ENCODE data around the gene RBM24.

RBM24 gene

GRCh38 chr6:17291778-17292177, 10.6 kb downstream of the RBM24 start:
- H3K27me3 ChIP-seq (replicated peaks) = no peaks in the 10 kb centered on the region
- no peak for DNase-seq
- H3K36me3 ChIP-seq (replicated peaks) = no peaks in the 10 kb centered on the region
- in situ Hi-C loops (cut with HindIII; ENCODE audit: low pct_ligation_motif_present, low sequenced_read_pairs) = no loop called here
- H3K27ac ChIP-seq = no peak overlapping the region
- no peak for TF ChIP-seq CTCF (IDR thresholded peaks at IDR 0.05; ENCODE audit: low read depth, low read length, missing control alignments)
- H3K4me3 ChIP-seq (ENCODE audit: low read depth, low read length) = no peak overlapping the region

GRCh38 chr6:17292600-17293133, 11.5 kb downstream of the RBM24 start:
- Histone ChIP-seq H3K36me3 (replicated peaks) (no peaks in the 10 kb centered on the region), H3K27me3 (replicated peaks) (no peaks in the 10 kb centered on the region), H3K27ac (no peak overlapping the region), H3K4me3 (ENCODE audit: low read depth, low read length) (no peak overlapping the region)
- TF ChIP-seq CTCF (IDR thresholded peaks at IDR 0.05; ENCODE audit: low read depth, low read length, missing control alignments) = no peak
- DNase-seq = no peak
- in situ Hi-C loops (cut with HindIII; ENCODE audit: low pct_ligation_motif_present, low sequenced_read_pairs) = no loop called here

- no peak for TF ChIP-seq CTCF (IDR thresholded peaks at IDR 0.05; ENCODE audit: low read depth, low read length, missing control alignments)
These were observed 12.2 kb downstream of the RBM24 start for GRCh38 chr6:17293395-17293794.

GRCh38 chr6:17297271-17298080, 16.3 kb downstream of the RBM24 start:
- in situ Hi-C loops (cut with HindIII; ENCODE audit: low pct_ligation_motif_present, low sequenced_read_pairs) = no loop called here
- Histone ChIP-seq H3K4me3 (ENCODE audit: low read depth, low read length) (no peak overlapping the region), H3K27ac (no peak overlapping the region), H3K36me3 (replicated peaks) (no peaks in the 10 kb centered on the region), H3K27me3 (replicated peaks) (no peaks in the 10 kb centered on the region)
- TF ChIP-seq CTCF (IDR thresholded peaks at IDR 0.05; ENCODE audit: low read depth, low read length, missing control alignments) = no peak
- DNase-seq = no peak

More at GRCh38 chr6:17293395-17293794, 12.2 kb downstream of the RBM24 start:
- no peaks in the 10 kb centered on the region for H3K27me3 ChIP-seq (replicated peaks)
- DNase-seq = no peak
- in situ Hi-C loops (cut with HindIII; ENCODE audit: low pct_ligation_motif_present, low sequenced_read_pairs) = no loop called here
- no peaks in the 10 kb centered on the region for H3K36me3 ChIP-seq (replicated peaks)
- H3K27ac ChIP-seq = no peak overlapping the region
- H3K4me3 ChIP-seq (ENCODE audit: low read depth, low read length) = no peak overlapping the region

- no peak for DNase-seq
- Histone ChIP-seq H3K36me3 (replicated peaks) (no peaks in the 10 kb centered on the region), H3K27ac (no peak overlapping the region), H3K27me3 (replicated peaks) (no peaks in the 10 kb centered on the region), H3K4me3 (ENCODE audit: low read depth, low read length) (no peak overlapping the region)
- TF ChIP-seq CTCF (IDR thresholded peaks at IDR 0.05; ENCODE audit: low read depth, low read length, missing control alignments) = no peak
- in situ Hi-C loops (cut with HindIII; ENCODE audit: low pct_ligation_motif_present, low sequenced_read_pairs) = no loop called here
These were observed 17.1 kb downstream of the RBM24 start for GRCh38 chr6:17298257-17298656.

Data from brain microvascular endothelial cell (primary cell).